ENCODE data around the gene ACLY. TPM values are rescaled to one million over a fixed set of nuclear protein-coding genes. Genes with fewer than 3 reads are reported as not detected.
A peak's percentile ranks its signal among the peaks of the same experiment; 100 is the strongest.
"Not testable (repeated sequence)": the region's sequence is repeated elsewhere in the genome, so short reads cannot be mapped to it uniquely, and the experiment has no call there.

ACLY gene
- total RNA-seq, 1 donor from 2014 or later, result 106 TPM

GRCh38 chr17:41871789-41872188 is 47.0 kb downstream of the ACLY start:
- no peak for DNase-seq

- no peak for DNase-seq
Measured at GRCh38 chr17:41870627-41871026, 48.1 kb downstream of the ACLY start.

GRCh38 chr17:41870097-41870496 is 48.7 kb downstream of the ACLY start:
- no peak for DNase-seq

- no peak for DNase-seq
Measured at GRCh38 chr17:41869426-41869825, 49.3 kb downstream of the ACLY start.

- DNase-seq, result no peak
Measured at GRCh38 chr17:41868568-41868967, 50.2 kb downstream of the ACLY start.

GRCh38 chr17:41865596-41865893 is 53.2 kb downstream of the ACLY start:
- no peak for DNase-seq

- DNase-seq, result peak; percentile 85
Measured at GRCh38 chr17:41864836-41865595, 53.7 kb downstream of the ACLY start, which contains the start of gene KLHL11. Gene KLHL11 (minus strand): TSS chr17:41865423. CDS start chr17:41865370, 53 bp downstream.

- no peak for DNase-seq
Measured at GRCh38 chr17:41864498-41864835, 54.3 kb downstream of the ACLY start.

GRCh38 chr17:41863074-41863848 is 55.5 kb downstream of the ACLY start:
- DNase-seq, result no peak

- DNase-seq, result no peak
Measured at GRCh38 chr17:41860254-41860931, 58.4 kb downstream of the ACLY start.

- not testable (repeated sequence) for DNase-seq
Measured at GRCh38 chr17:41851382-41851781, 67.4 kb downstream of the ACLY start.

- no peak for DNase-seq
Measured at GRCh38 chr17:41849251-41849990, 69.3 kb downstream of the ACLY start.

- no peak for DNase-seq
Measured at GRCh38 chr17:41848788-41849187, 70.0 kb downstream of the ACLY start.

GRCh38 chr17:41844971-41845370 is 73.8 kb downstream of the ACLY start:
- no peak for DNase-seq

- DNase-seq, result not testable (repeated sequence)
Measured at GRCh38 chr17:41840781-41841180, 78.0 kb downstream of the ACLY start.

GRCh38 chr17:41839448-41839847 is 79.3 kb downstream of the ACLY start:
- not testable (repeated sequence) for DNase-seq

- no peak for DNase-seq
Measured at GRCh38 chr17:41837761-41838538, 80.8 kb downstream of the ACLY start, which contains the start of gene KLHL10. Gene KLHL10 (plus strand): TSS chr17:41837825. CDS start chr17:41837933, 108 bp downstream.

- DNase-seq, result no peak
Measured at GRCh38 chr17:41836550-41837196, 82.1 kb downstream of the ACLY start.

GRCh38 chr17:41835800-41836549 is 82.8 kb downstream of the ACLY start, which contains the start of gene NT5C3B:
Gene NT5C3B (minus strand): TSS chr17:41836232. CDS start chr17:41836193, 39 bp downstream.
- no peak for DNase-seq

- DNase-seq, result no peak
Measured at GRCh38 chr17:41835214-41835799, 83.4 kb downstream of the ACLY start.

All from skin of body (tissue), 2 donors.